ENCODE results near the gene UPP2. TPM values are rescaled to one million over a fixed set of nuclear protein-coding genes. Genes with fewer than 3 reads are reported as not detected.

The UPP2 gene
- total RNA-seq, 1 donor from 2014 or later = not detected

DNA sequence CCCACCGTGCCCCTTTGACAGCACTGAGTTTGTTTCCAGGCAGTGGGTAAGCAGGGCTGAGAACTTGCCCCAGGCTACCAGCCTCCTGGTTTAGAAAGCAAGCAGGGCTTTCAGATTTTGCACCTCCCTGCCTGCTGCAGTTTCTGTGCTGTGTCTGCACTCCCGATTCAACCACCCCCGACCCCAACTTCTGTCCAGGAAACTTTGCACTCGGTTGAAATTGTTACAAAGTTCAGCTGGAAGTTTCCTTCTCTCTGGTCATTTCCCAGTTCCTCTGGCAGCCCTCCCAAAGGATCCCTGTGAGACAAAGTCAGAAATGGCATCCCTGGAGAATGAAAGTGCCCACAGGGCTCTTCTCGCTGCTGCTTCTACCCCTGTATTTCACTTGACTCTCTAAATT lies 12.4 kb upstream of the UPP2 start:
- Mint-ChIP-seq H3K4me3 (no peak overlapping the region), H3K4me1 (no peaks in the 10 kb centered on the region), H3K27me3 (ENCODE audit: low read depth) (no peaks in the 10 kb centered on the region), H3K36me3 (no peaks in the 10 kb centered on the region), H3K9me3 (peaks cover 43% of the 10 kb centered on the region), H3K27ac (no peak overlapping the region)
- DNase-seq (ENCODE audit: low spot score in 2 of 2, unreplicated experiment in 2 of 2) = no peak
- TF ChIP-seq, protein P1, sequence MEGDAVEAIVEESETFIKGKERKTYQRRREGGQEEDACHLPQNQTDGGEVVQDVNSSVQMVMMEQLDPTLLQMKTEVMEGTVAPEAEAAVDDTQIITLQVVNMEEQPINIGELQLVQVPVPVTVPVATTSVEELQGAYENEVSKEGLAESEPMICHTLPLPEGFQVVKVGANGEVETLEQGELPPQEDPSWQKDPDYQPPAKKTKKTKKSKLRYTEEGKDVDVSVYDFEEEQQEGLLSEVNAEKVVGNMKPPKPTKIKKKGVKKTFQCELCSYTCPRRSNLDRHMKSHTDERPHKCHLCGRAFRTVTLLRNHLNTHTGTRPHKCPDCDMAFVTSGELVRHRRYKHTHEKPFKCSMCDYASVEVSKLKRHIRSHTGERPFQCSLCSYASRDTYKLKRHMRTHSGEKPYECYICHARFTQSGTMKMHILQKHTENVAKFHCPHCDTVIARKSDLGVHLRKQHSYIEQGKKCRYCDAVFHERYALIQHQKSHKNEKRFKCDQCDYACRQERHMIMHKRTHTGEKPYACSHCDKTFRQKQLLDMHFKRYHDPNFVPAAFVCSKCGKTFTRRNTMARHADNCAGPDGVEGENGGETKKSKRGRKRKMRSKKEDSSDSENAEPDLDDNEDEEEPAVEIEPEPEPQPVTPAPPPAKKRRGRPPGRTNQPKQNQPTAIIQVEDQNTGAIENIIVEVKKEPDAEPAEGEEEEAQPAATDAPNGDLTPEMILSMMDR (IDR thresholded peaks at IDR 0.05; ENCODE audit: unreplicated experiment) = no peak

DNA sequence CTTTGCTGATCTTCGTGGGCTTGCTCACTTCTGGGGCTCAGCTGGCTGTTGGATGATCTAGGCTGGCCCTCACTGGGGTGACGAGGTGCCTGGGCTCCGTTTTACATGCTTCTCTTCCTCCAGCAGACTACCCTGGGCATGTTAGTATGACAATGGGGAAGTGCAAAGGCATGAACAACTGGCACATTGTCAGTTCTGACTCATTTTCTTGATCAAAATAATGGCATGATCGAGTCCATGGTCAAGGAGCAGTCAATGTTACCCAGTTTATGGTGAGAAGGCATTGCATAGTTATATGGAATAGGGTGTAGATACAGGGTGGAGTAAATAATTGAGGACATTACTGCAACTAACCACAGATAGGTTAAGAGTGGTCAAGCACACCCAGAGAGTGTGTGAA lies 10.0 kb upstream of the UPP2 start:
- H3K4me3 Mint-ChIP-seq = no peak overlapping the region
- no peak for DNase-seq (ENCODE audit: low spot score in 2 of 2, unreplicated experiment in 2 of 2)
- TF ChIP-seq, protein P1 (IDR thresholded peaks at IDR 0.05; ENCODE audit: unreplicated experiment) = no peak
- H3K27me3 Mint-ChIP-seq (ENCODE audit: low read depth) = no peaks in the 10 kb centered on the region
- no peaks in the 10 kb centered on the region for H3K4me1 Mint-ChIP-seq
- H3K27ac Mint-ChIP-seq = no peak overlapping the region
- no peaks in the 10 kb centered on the region for H3K36me3 Mint-ChIP-seq
- peaks cover 23% of the 10 kb centered on the region for H3K9me3 Mint-ChIP-seq

DNA sequence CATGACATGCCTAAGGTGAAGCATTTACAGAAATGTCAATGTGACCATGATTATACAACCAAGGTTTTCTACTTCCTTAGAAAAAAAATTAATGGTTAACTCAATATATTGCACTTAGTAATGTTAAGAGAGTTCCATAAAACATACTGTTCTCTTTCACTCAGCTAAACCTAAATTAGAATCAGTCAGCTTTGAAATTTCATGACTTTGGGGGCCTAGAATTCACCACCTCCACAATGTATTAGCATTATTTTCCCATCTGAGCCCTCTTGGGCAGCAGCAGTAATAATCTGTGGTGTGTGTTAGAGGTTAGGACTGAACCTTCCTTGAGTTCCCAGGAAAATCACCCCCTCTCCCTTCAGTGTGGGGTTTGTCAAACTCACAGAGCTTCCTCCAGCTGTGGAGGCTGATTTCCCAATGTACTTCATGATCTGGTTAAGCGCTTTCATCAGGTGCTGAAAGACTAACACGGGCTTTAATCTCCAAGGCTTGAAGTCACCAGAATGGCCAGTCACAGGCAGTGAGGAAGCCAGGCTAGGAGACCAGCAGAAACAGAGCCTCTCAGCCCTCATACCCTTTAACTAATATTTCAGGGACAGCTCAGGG lies 7.1 kb upstream of the UPP2 start:
- H3K36me3 Mint-ChIP-seq = no peaks in the 10 kb centered on the region

DNA sequence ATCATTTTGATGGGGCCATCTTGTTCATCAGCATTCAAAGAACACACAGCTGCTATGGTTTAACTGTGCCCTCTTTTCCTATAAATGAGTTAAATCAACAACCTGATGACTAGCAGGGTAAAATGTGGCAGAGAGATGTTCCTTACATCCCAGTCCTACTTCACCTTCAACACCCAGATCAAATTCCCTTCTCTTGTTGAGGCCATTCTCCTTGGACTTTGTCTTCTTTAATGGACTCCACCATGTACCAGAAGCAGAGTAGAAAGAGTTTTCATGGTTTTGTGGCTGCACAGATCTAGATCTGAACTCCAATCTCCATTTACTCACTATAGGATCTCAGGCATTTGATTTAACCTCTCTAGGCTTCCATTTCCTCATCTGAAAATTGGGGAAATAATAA lies 6.4 kb upstream of the UPP2 start:
- Mint-ChIP-seq H3K36me3 (no peaks in the 10 kb centered on the region), H3K4me3 (no peak overlapping the region), H3K4me1 (no peaks in the 10 kb centered on the region), H3K9me3 (no peaks in the 10 kb centered on the region), H3K27ac (no peak overlapping the region), H3K27me3 (ENCODE audit: low read depth) (no peaks in the 10 kb centered on the region)
- TF ChIP-seq, protein P1 (IDR thresholded peaks at IDR 0.05; ENCODE audit: unreplicated experiment) = no peak
- DNase-seq (ENCODE audit: low spot score in 2 of 2, unreplicated experiment in 2 of 2) = no peak

More for the DNA sequence above, 7.1 kb upstream of the UPP2 start:
- Mint-ChIP-seq H3K4me1 (no peaks in the 10 kb centered on the region), H3K27me3 (ENCODE audit: low read depth) (no peaks in the 10 kb centered on the region), H3K9me3 (no peaks in the 10 kb centered on the region), H3K4me3 (no peak overlapping the region), H3K27ac (no peak overlapping the region)
- no peak for DNase-seq (ENCODE audit: low spot score in 2 of 2, unreplicated experiment in 2 of 2)
- TF ChIP-seq, protein P1 (IDR thresholded peaks at IDR 0.05; ENCODE audit: unreplicated experiment) = no peak

DNA sequence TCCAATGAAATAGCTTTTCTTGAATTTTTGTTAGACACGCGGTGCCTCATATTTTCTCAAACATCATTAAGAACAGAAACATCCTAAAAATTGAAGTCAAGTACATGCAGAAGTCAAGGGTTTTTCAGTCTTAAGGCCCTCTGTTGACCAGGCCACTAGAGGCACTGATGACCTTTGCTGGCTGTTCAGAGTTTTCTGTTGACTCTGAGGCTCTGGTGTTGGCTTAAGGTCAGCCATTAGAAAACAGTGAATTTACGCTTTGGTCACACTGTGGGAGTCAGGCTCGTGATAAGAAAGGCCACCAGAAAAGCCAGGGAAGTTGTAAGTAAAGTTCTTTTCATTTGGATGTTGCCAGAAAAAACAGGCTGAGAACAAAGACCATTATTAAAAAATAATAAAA lies 5.8 kb upstream of the UPP2 start:
- TF ChIP-seq, protein P1 (IDR thresholded peaks at IDR 0.05; ENCODE audit: unreplicated experiment) = no peak
- no peak overlapping the region for H3K4me3 Mint-ChIP-seq
- no peaks in the 10 kb centered on the region for H3K36me3 Mint-ChIP-seq
- no peak for DNase-seq (ENCODE audit: low spot score in 2 of 2, unreplicated experiment in 2 of 2)
- no peaks in the 10 kb centered on the region for H3K27me3 Mint-ChIP-seq (ENCODE audit: low read depth)
- H3K27ac Mint-ChIP-seq = no peak overlapping the region
- H3K4me1 Mint-ChIP-seq = no peaks in the 10 kb centered on the region
- no peaks in the 10 kb centered on the region for H3K9me3 Mint-ChIP-seq

DNA sequence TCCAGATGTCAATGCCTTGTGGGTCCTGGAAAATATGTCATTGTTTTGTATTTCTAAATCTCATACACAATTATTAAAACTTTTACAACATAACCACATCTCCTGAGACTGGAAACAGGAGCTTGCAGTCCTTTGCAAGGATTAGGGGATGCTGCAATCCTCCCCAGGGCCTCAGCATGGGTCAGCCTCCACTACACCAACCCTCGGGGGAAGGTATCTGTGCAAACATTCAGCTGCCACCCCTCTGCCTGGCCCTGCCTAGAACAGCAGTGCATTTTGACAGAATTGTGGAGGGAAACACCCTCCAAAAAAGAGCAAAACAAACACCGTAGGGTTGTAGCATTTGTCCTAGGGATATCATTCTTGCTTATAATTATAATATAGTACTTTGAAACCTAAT lies 4.2 kb upstream of the UPP2 start:
- H3K36me3 Mint-ChIP-seq = no peaks in the 10 kb centered on the region
- TF ChIP-seq, protein P1 (IDR thresholded peaks at IDR 0.05; ENCODE audit: unreplicated experiment) = no peak
- no peaks in the 10 kb centered on the region for H3K4me1 Mint-ChIP-seq

More for the DNA sequence above, 4.2 kb upstream of the UPP2 start:
- Mint-ChIP-seq H3K4me3 (no peak overlapping the region), H3K27ac (no peak overlapping the region), H3K27me3 (ENCODE audit: low read depth) (no peaks in the 10 kb centered on the region), H3K9me3 (no peaks in the 10 kb centered on the region)
- no peak for DNase-seq (ENCODE audit: low spot score in 2 of 2, unreplicated experiment in 2 of 2)
